ENCODE results near the gene PGGT1B. TPM values are rescaled to one million over a fixed set of nuclear protein-coding genes. Genes with fewer than 3 reads are reported as not detected.

Gene PGGT1B
- polyA plus RNA-seq (2012; rRNA removed): 0.69 and 0.99 TPM in 2 replicates
- polyA plus RNA-seq (2012; cell fraction: cytosol; rRNA removed): 1.1 and 1.4 TPM in 2 replicates
- polyA plus RNA-seq (2012; cell fraction: nucleus; rRNA removed): 0.48 and 1.8 TPM in 2 replicates

- H3F3A ChIP-seq (replicated peaks; ENCODE audit: insufficient read depth): peaks cover 17% of the 10 kb centered on the region
- H3K9me2 ChIP-seq: no peaks in the 10 kb centered on the region
- peak within 1 kb of the TSS; percentile 92 for H3K9ac ChIP-seq
- H4K20me1 ChIP-seq (ENCODE audit: insufficient read depth): peaks cover 21% of the 10 kb centered on the region
- no peaks in the 10 kb centered on the region for H3K9me3 ChIP-seq
- H3K4me3 ChIP-seq (ENCODE audit: low read depth in 2 of 2, low read length in 1 of 2): peak within 1 kb of the TSS; percentile 89 to 92
- WGBS (ENCODE audit: low lambda C conversion rate): under 1% methylated on average over 29 of the region's 50 CpGs
- POLR2A ChIA-PET: interaction anchor here (0.7 to 1.1 kb wide), 3 partner anchors 45 to 93 kb away, joined by 3 to 4 read pairs (median 3); partner anchors contain the start of gene TRIM36
- H2AFZ ChIP-seq (ENCODE audit: low read depth): peak within 1 kb of the TSS; percentile 97
- CTCF ChIA-PET: interaction anchor here (0.7 to 1.7 kb wide), 4 partner anchors 15 to 607 kb away, joined by 3 to 6 read pairs (median 6); partner anchors contain the start of gene CCDC112
- TF ChIP-seq YY1 (IDR thresholded peaks at IDR 0.05; ENCODE audit: low read depth): peak; percentile 94
- TF ChIP-seq CHD2 (IDR thresholded peaks at IDR 0.05; ENCODE audit: low read length, partially characterized antibody): peak; percentile 70
- no peak for TF ChIP-seq ZBTB33 (IDR thresholded peaks at IDR 0.05; ENCODE audit: borderline replicate concordance, low read depth)
- no peak for TF ChIP-seq RCOR1 (IDR thresholded peaks at IDR 0.05; ENCODE audit: low read length)
- peak; percentile 96 for TF ChIP-seq GABPA (IDR thresholded peaks at IDR 0.05; ENCODE audit: low read depth)
- no peak for TF ChIP-seq NRF1 (IDR thresholded peaks at IDR 0.05; ENCODE audit: low read depth, low read length)
- 0 out of 4 replicates have a peak, but pooled peaks of 1 of the 2 experiments have one; percentile 27 for TF ChIP-seq EP300 (IDR thresholded peaks at IDR 0.05; ENCODE audit: borderline replicate concordance in 1 of 2, low read depth in 1 of 2, low read length in 1 of 2)
- TF ChIP-seq TAF1 (IDR thresholded peaks at IDR 0.05; ENCODE audit: borderline replicate concordance, low read depth, low read length): peak; percentile 91
- no peak for TF ChIP-seq SIN3A (IDR thresholded peaks at IDR 0.05; ENCODE audit: borderline replicate concordance, low read depth, low read length)
- peak; percentile 96 for TF ChIP-seq POLR2AphosphoS5 (IDR thresholded peaks at IDR 0.05; ENCODE audit: low read depth, low read length)
- TF ChIP-seq MXI1 (IDR thresholded peaks at IDR 0.05; ENCODE audit: low read depth, low read length): peak; percentile 67; the same call in 1 of the 2 replicates
- no peak for TF ChIP-seq GATA2 (CRISPR knock-in tag; IDR thresholded peaks at IDR 0.05)
- TF ChIP-seq TCF12 (IDR thresholded peaks at IDR 0.05): 0 out of 2 replicates have a peak, but pooled peaks have one; percentile 9
- TF ChIP-seq MAX (IDR thresholded peaks at IDR 0.05; ENCODE audit: low read depth): peak; percentile 77
- TF ChIP-seq NFIC (IDR thresholded peaks at IDR 0.05; ENCODE audit: borderline replicate concordance): peak; percentile 31; the same call in 1 of the 2 replicates
- peak; percentile 71 for TF ChIP-seq ELF1 (IDR thresholded peaks at IDR 0.05)
- H3K27ac ChIP-seq (ENCODE audit: low read depth in 2 of 2, low read length in 1 of 2): peak within 1 kb of the TSS; percentile 83 to 85
- peaks cover 50% of the 10 kb centered on the region for H3K79me2 ChIP-seq (ENCODE audit: insufficient read depth)
- DNase-seq: peak; percentile 90
- peaks cover 5 to 17% of the 10 kb centered on the region in 2 experiments; a peak in 3 of 4 replicates for H3K4me1 ChIP-seq (ENCODE audit: control insufficient read depth in 1 of 2, insufficient read depth in 2 of 2, low read depth in 1 of 2, low read length in 1 of 2)
- H3K4me2 ChIP-seq: peak within 1 kb of the TSS; percentile 95
- no peaks in the 10 kb centered on the region for H3K27me3 ChIP-seq (ENCODE audit: insufficient read depth)
- H3K36me3 ChIP-seq (replicated peaks in 1 of 2; ENCODE audit: control insufficient read depth in 1 of 2, insufficient read depth in 2 of 2, low read length in 1 of 2): peaks cover 11 to 14% of the 10 kb centered on the region in 2 experiments
These were observed at the start of gene PGGT1B for GRCh38 chr5:115262321-115263077. PGGT1B (minus strand) TSS chr5:115262877; CDS start chr5:115262851, 26 bp downstream.
